GM18526 (cell line): ENCODE results near the gene MYO1B.

ENCODE experiments used
- POLR2A ChIP-seq: IDR thresholded peaks from 3 replicates; pipeline ENCODE4 v1.6.1; 2011; ENCODE audit not compliant: insufficient read length; ENCODE audit errors: extremely low read depth

The MYO1B gene

GRCh38 chr2:191314697-191315364 is 69.6 kb downstream of the MYO1B start:
- TF ChIP-seq POLR2A, result no peak

- TF ChIP-seq POLR2A, result no peak
These were observed 70.2 kb downstream of the MYO1B start for GRCh38 chr2:191315365-191315752.

- TF ChIP-seq POLR2A, result no peak
These were observed 71.2 kb downstream of the MYO1B start for GRCh38 chr2:191316246-191316994.

- TF ChIP-seq POLR2A, result no peak
These were observed 73.0 kb downstream of the MYO1B start for GRCh38 chr2:191318037-191318728.

GRCh38 chr2:191318729-191319078 is 73.5 kb downstream of the MYO1B start:
- no peak for TF ChIP-seq POLR2A

GRCh38 chr2:191319186-191319585 is 74.0 kb downstream of the MYO1B start:
- TF ChIP-seq POLR2A, result no peak

GRCh38 chr2:191320881-191321280 is 75.7 kb downstream of the MYO1B start:
- TF ChIP-seq POLR2A, result no peak

- TF ChIP-seq POLR2A, result no peak
These were observed 76.9 kb downstream of the MYO1B start for GRCh38 chr2:191321861-191322662.

GRCh38 chr2:191322828-191323506 is 77.8 kb downstream of the MYO1B start:
- TF ChIP-seq POLR2A, result no peak

GRCh38 chr2:191325651-191326365 is 80.6 kb downstream of the MYO1B start:
- TF ChIP-seq POLR2A, result no peak

GRCh38 chr2:191327484-191327883 is 82.3 kb downstream of the MYO1B start:
- no peak for TF ChIP-seq POLR2A

- TF ChIP-seq POLR2A, result no peak
These were observed 83.1 kb downstream of the MYO1B start for GRCh38 chr2:191328150-191328809.

GRCh38 chr2:191329841-191330240 is 84.6 kb downstream of the MYO1B start:
- no peak for TF ChIP-seq POLR2A

GRCh38 chr2:191333911-191334357 is 88.7 kb downstream of the MYO1B start:
- no peak for TF ChIP-seq POLR2A
